Measurements from ENCODE around the gene NPAS2. TPM values are rescaled to one million over a fixed set of nuclear protein-coding genes. Genes with fewer than 3 reads are reported as not detected.

NPAS2 gene
- total RNA-seq, 1 donor from 2014 or later = 5.5 TPM

DNA sequence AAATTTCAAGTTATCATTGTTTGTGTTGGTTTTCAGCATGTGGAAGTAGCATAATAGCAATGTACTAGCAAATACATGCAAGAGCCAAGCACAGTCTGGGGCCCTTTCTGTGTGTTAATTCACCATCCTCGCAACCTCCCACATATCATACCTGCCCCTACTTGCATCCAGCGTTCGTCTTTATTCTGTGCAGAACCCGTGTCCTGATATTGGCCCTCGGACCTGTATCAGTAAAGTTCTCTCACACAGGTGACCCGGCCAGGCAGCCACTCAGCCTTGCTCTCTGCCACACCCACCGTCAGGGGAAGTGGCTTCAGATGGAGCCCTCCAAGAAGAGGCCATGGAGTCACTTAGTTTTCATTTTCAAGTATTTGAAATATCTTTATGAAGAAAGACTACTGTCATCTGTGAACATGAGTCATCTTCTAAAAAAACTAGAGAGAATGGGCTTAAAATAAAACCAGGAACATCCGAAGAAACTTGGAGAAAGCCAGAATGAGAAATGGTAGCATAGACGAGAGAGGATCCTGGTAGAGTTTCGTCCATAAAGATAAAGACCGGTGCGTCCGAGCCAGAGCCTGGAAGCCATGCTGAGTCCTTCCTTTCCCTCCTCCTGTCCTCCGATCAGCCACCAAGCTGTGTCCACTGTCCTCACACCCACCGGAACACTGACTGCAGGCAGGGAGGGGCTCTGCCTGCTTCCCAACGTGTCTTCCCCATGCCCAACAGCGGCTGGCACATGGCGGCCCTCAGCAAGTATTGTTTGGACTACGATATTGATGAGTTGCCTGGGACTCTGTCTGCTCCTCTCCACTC, 124.9 kb downstream of the NPAS2 start:
- Mint-ChIP-seq H3K4me1 (ENCODE audit: low read depth, unreplicated experiment) (peaks cover 10% of the 10 kb centered on the region), H3K36me3 (ENCODE audit: low read depth, unreplicated experiment) (peaks cover 17% of the 10 kb centered on the region), H3K27ac (ENCODE audit: unreplicated experiment) (no peak overlapping the region), H3K9me3 (ENCODE audit: unreplicated experiment) (peaks cover 4% of the 10 kb centered on the region), H3K4me3 (ENCODE audit: unreplicated experiment) (no peak overlapping the region), H3K27me3 (ENCODE audit: low read depth, unreplicated experiment) (peaks cover 21% of the 10 kb centered on the region)
- Histone ChIP-seq H3K27me3 (ENCODE audit: insufficient read depth, low read length) (no peaks in the 10 kb centered on the region), H3K27ac (ENCODE audit: low read depth, low read length) (no peak overlapping the region), H4K20me1 (ENCODE audit: insufficient read depth, low read length) (no peaks in the 10 kb centered on the region), H3K4me1 (ENCODE audit: insufficient read depth, low read length) (no peaks in the 10 kb centered on the region), H3K9ac (ENCODE audit: low read length) (no peak overlapping the region), H3K36me3 (ENCODE audit: insufficient read depth, low read length) (peaks cover 3% of the 10 kb centered on the region), H3K9me3 (ENCODE audit: insufficient read depth, low read depth, low read length) (no peaks in the 10 kb centered on the region), H2AFZ (ENCODE audit: low read depth, low read length) (no peak overlapping the region), H3K4me3 (ENCODE audit: insufficient read depth, low read depth, low read length) (no peak overlapping the region), H3K79me2 (ENCODE audit: insufficient read depth, low read length) (no peaks in the 10 kb centered on the region), H3K4me2 (ENCODE audit: low read length) (no peak overlapping the region)
- FAIRE-seq (no peak), DNase-seq (ENCODE audit: low read depth) (no peak)
- TF ChIP-seq, protein P1, sequence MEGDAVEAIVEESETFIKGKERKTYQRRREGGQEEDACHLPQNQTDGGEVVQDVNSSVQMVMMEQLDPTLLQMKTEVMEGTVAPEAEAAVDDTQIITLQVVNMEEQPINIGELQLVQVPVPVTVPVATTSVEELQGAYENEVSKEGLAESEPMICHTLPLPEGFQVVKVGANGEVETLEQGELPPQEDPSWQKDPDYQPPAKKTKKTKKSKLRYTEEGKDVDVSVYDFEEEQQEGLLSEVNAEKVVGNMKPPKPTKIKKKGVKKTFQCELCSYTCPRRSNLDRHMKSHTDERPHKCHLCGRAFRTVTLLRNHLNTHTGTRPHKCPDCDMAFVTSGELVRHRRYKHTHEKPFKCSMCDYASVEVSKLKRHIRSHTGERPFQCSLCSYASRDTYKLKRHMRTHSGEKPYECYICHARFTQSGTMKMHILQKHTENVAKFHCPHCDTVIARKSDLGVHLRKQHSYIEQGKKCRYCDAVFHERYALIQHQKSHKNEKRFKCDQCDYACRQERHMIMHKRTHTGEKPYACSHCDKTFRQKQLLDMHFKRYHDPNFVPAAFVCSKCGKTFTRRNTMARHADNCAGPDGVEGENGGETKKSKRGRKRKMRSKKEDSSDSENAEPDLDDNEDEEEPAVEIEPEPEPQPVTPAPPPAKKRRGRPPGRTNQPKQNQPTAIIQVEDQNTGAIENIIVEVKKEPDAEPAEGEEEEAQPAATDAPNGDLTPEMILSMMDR (IDR thresholded peaks at IDR 0.05; ENCODE audit: insufficient read depth, low read depth, low read length) = no peak
- no peak for TF ChIP-seq EZH2 (IDR thresholded peaks at IDR 0.05; ENCODE audit: insufficient read depth, low read length)

DNA sequence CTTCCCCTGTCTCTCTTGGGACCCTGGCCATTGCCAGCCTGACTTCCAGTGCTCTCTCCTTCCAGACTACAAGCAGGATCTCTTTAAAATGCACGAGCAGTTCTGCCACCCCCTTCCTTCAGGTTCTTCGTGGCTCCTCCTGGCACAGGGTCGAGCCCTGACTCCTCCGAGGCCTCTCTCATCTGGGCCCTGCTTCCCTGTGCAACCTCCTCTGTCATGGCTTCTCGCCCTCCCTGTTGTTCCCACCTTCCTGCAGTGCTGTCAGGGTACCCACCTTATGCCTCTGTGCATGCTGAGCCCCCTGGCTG, 125.4 kb downstream of the NPAS2 start:
- Mint-ChIP-seq H3K4me1 (ENCODE audit: low read depth, unreplicated experiment) (peaks cover 10% of the 10 kb centered on the region), H3K4me3 (ENCODE audit: unreplicated experiment) (no peak overlapping the region), H3K27me3 (ENCODE audit: low read depth, unreplicated experiment) (peaks cover 21% of the 10 kb centered on the region), H3K27ac (ENCODE audit: unreplicated experiment) (no peak overlapping the region), H3K9me3 (ENCODE audit: unreplicated experiment) (peaks cover 4% of the 10 kb centered on the region), H3K36me3 (ENCODE audit: low read depth, unreplicated experiment) (peaks cover 17% of the 10 kb centered on the region)
- Histone ChIP-seq H4K20me1 (ENCODE audit: insufficient read depth, low read length) (no peaks in the 10 kb centered on the region), H3K27ac (ENCODE audit: low read depth, low read length) (no peak overlapping the region), H3K27me3 (ENCODE audit: insufficient read depth, low read length) (no peaks in the 10 kb centered on the region), H3K4me2 (ENCODE audit: low read length) (no peak overlapping the region), H3K79me2 (ENCODE audit: insufficient read depth, low read length) (no peaks in the 10 kb centered on the region), H2AFZ (ENCODE audit: low read depth, low read length) (no peak overlapping the region), H3K36me3 (ENCODE audit: insufficient read depth, low read length) (peaks cover 3% of the 10 kb centered on the region), H3K9ac (ENCODE audit: low read length) (no peak overlapping the region), H3K4me3 (ENCODE audit: insufficient read depth, low read depth, low read length) (no peak overlapping the region), H3K9me3 (ENCODE audit: insufficient read depth, low read depth, low read length) (no peaks in the 10 kb centered on the region), H3K4me1 (ENCODE audit: insufficient read depth, low read length) (no peaks in the 10 kb centered on the region)
- TF ChIP-seq, protein P1 (IDR thresholded peaks at IDR 0.05; ENCODE audit: insufficient read depth, low read depth, low read length) = no peak
- TF ChIP-seq EZH2 (IDR thresholded peaks at IDR 0.05; ENCODE audit: insufficient read depth, low read length) = no peak
- DNase-seq (ENCODE audit: low read depth) (no peak), FAIRE-seq (no peak)

DNA sequence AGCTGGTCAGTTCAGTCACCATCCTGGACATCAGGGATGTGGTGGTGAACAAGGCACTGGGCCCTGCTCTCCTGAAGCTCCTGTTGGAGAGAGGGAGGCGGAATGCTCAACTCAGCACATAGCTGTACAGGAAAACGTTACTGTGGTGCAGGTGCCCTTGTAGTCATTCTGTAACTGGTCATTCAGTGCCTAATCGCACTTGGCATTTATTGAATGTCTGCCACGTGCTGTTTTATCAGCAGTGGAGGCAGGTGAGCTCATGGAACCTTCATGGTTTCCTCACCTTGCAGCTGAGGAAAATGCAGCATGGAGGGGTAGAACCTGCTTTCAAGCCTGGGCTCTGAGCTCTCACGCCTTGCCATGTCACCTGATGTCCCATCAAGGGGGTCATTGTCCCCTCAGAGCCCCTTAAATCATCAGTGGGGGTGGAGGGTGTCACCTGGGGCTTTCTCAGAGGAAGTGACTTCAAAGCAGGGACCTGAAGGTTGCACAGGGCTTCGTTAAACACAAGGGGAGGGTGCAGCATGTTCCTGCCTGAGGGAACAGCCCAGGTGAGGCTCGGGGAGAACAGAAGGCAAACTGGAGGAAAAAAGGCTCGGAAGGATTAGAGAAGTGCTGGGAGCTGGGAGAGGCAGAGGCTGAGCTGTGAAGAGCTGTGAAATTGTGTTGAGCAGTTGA, 126.1 kb downstream of the NPAS2 start:
- H3K27ac Mint-ChIP-seq (ENCODE audit: unreplicated experiment) = no peak overlapping the region
- Histone ChIP-seq H3K79me2 (ENCODE audit: insufficient read depth, low read length) (no peaks in the 10 kb centered on the region), H3K4me2 (ENCODE audit: low read length) (no peak overlapping the region), H3K4me3 (ENCODE audit: insufficient read depth, low read depth, low read length) (no peak overlapping the region), H3K27me3 (ENCODE audit: insufficient read depth, low read length) (no peaks in the 10 kb centered on the region), H3K36me3 (ENCODE audit: insufficient read depth, low read length) (peaks cover 3% of the 10 kb centered on the region), H3K9me3 (ENCODE audit: insufficient read depth, low read depth, low read length) (no peaks in the 10 kb centered on the region), H3K27ac (ENCODE audit: low read depth, low read length) (no peak overlapping the region), H3K9ac (ENCODE audit: low read length) (no peak overlapping the region), H3K4me1 (ENCODE audit: insufficient read depth, low read length) (no peaks in the 10 kb centered on the region), H2AFZ (ENCODE audit: low read depth, low read length) (no peak overlapping the region), H4K20me1 (ENCODE audit: insufficient read depth, low read length) (no peaks in the 10 kb centered on the region)
- peaks cover 21% of the 10 kb centered on the region for H3K27me3 Mint-ChIP-seq (ENCODE audit: low read depth, unreplicated experiment)
- TF ChIP-seq, protein P1 (IDR thresholded peaks at IDR 0.05; ENCODE audit: insufficient read depth, low read depth, low read length) = no peak
- TF ChIP-seq EZH2 (IDR thresholded peaks at IDR 0.05; ENCODE audit: insufficient read depth, low read length) = no peak
- no peak overlapping the region for H3K4me3 Mint-ChIP-seq (ENCODE audit: unreplicated experiment)
- H3K4me1 Mint-ChIP-seq (ENCODE audit: low read depth, unreplicated experiment) = peaks cover 7% of the 10 kb centered on the region
- DNase-seq (ENCODE audit: low read depth) = no peak
- H3K36me3 Mint-ChIP-seq (ENCODE audit: low read depth, unreplicated experiment) = peaks cover 17% of the 10 kb centered on the region
- H3K9me3 Mint-ChIP-seq (ENCODE audit: unreplicated experiment) = peaks cover 4% of the 10 kb centered on the region
- FAIRE-seq = no peak

Data from astrocyte (in vitro differentiated cells and primary cell).